Liver (tissue), 9 donors: ENCODE data around the gene ARMC2. TPM values are rescaled to one million over a fixed set of nuclear protein-coding genes. Genes with fewer than 3 reads are reported as not detected.

Experiments
- DNase-seq: peaks from one replicate; pipeline ENCODE4 v3.0.0-alpha.2; 2017; ENCODE audit warnings: low spot score
- H3K27ac ChIP-seq, 2 donors: one replicate each; pipeline ENCODE4 v1.7.0; 2013; ENCODE audit warnings: inconsistent platforms in 2 of 2, low read length in 2 of 2, control low read depth in 1 of 2, low read depth in 1 of 2, mild to moderate bottlenecking in 1 of 2
- H3K27me3 ChIP-seq, 4 donors: one replicate each; pipeline versions ENCODE4 v1.6.1 to v1.7.0; 2013; ENCODE audit warnings: low read length in 3 of 4, inconsistent platforms in 1 of 4, mild to moderate bottlenecking in 1 of 4, moderate library complexity in 1 of 4; ENCODE audit not compliant: control insufficient read depth in 4 of 4, insufficient read depth in 4 of 4
- H3K36me3 ChIP-seq, 4 donors: one replicate each; pipeline versions ENCODE4 v1.6.1 to v1.7.0; 2013; ENCODE audit warnings: low read length in 3 of 4, mild to moderate bottlenecking in 3 of 4, low read depth in 1 of 4, moderate library complexity in 1 of 4; ENCODE audit not compliant: control insufficient read depth in 4 of 4, insufficient read depth in 3 of 4
- H3K4me1 ChIP-seq, 4 donors: one replicate each; pipeline versions ENCODE4 v1.6.1 to v1.7.0; 2013; ENCODE audit warnings: low read length in 3 of 4, mild to moderate bottlenecking in 3 of 4, moderate library complexity in 1 of 4; ENCODE audit not compliant: control insufficient read depth in 4 of 4, insufficient read depth in 4 of 4
- H3K4me3 ChIP-seq, 3 donors: one replicate each; pipeline versions ENCODE4 v1.6.1 to v1.7.0; 2013; ENCODE audit warnings: low read length in 3 of 3, control low read depth in 1 of 3, low read depth in 1 of 3, mild to moderate bottlenecking in 1 of 3
- H3K9ac ChIP-seq, 2 donors: one replicate each; pipeline ENCODE4 v1.7.0; 2013; ENCODE audit warnings: low read length in 2 of 2, mild to moderate bottlenecking in 2 of 2, moderate library complexity in 2 of 2, control low read depth in 1 of 2, low read depth in 1 of 2
- H3K9me3 ChIP-seq, 4 donors: one replicate each; pipeline versions ENCODE4 v1.6.1 to v1.7.0; 2013; ENCODE audit warnings: low read length in 3 of 4; ENCODE audit not compliant: control insufficient read depth in 4 of 4
- ATF3 ChIP-seq: IDR thresholded peaks from 2 replicates; pipeline ENCODE4 v1.6.1; 2016; ENCODE audit warnings: antibody characterized with exemption
- CTCF ChIP-seq: fragments of 150-350 bp; IDR thresholded peaks from 2 replicates; pipeline ENCODE4 v1.5.1; 2017; ENCODE audit warnings: improper control_type of control experiment, low read depth, low read length; ENCODE audit not compliant: missing input control
- FOXA1 ChIP-seq: IDR thresholded peaks from 2 replicates; pipeline ENCODE4 v1.6.1; 2016; ENCODE audit warnings: antibody characterized with exemption
- FOXA2 ChIP-seq: IDR thresholded peaks from 2 replicates; pipeline ENCODE4 v1.6.1; 2016; ENCODE audit warnings: antibody characterized with exemption
- GABPA ChIP-seq, 2 donors: IDR thresholded peaks in 1 of 2; conservative IDR thresholded peaks in 1 of 2; 2 replicates each; pipeline ENCODE4 v1.6.1; 2016; ENCODE audit warnings: antibody characterized with exemption in 2 of 2, mild to moderate bottlenecking in 1 of 2, moderate library complexity in 1 of 2
- HNF4A ChIP-seq, 2 donors: conservative IDR thresholded peaks; 2 replicates each; pipeline ENCODE4 v1.6.1; 2016; ENCODE audit warnings: antibody characterized with exemption in 2 of 2, mild to moderate bottlenecking in 2 of 2
- HNF4G ChIP-seq: IDR thresholded peaks from 2 replicates; pipeline ENCODE4 v1.6.1; 2016; ENCODE audit warnings: antibody characterized with exemption
- JUND ChIP-seq, 2 donors: IDR thresholded peaks; 2 replicates each; pipeline ENCODE4 v1.6.1; 2016; ENCODE audit warnings: antibody characterized with exemption in 2 of 2
- MAX ChIP-seq: IDR thresholded peaks from 2 replicates; pipeline ENCODE4 v1.6.1; 2016; ENCODE audit warnings: antibody characterized with exemption
- NR2F2 ChIP-seq: IDR thresholded peaks from 2 replicates; pipeline ENCODE4 v1.6.1; 2016; ENCODE audit warnings: antibody characterized with exemption
- RAD21 ChIP-seq, 2 donors: IDR thresholded peaks; 2 replicates each; pipeline ENCODE4 v1.6.1; 2016; ENCODE audit warnings: antibody characterized with exemption in 2 of 2, mild to moderate bottlenecking in 2 of 2
- REST ChIP-seq: IDR thresholded peaks from 2 replicates; pipeline ENCODE4 v1.6.1; 2016; ENCODE audit warnings: antibody characterized with exemption, mild to moderate bottlenecking
- RXRA ChIP-seq, 2 donors: IDR thresholded peaks; 2 replicates each; pipeline ENCODE4 v1.6.1; 2017 to 2018; ENCODE audit warnings: antibody characterized with exemption in 2 of 2, mild to moderate bottlenecking in 1 of 2
- SP1 ChIP-seq: IDR thresholded peaks from 2 replicates; pipeline ENCODE4 v1.6.1; 2018; ENCODE audit warnings: antibody characterized with exemption, mild to moderate bottlenecking
- TAF1 ChIP-seq: conservative IDR thresholded peaks from 2 replicates; pipeline ENCODE4 v1.6.1; 2016; ENCODE audit warnings: antibody characterized with exemption, mild to moderate bottlenecking
- YY1 ChIP-seq: IDR thresholded peaks from 2 replicates; pipeline ENCODE4 v1.6.1; 2016; ENCODE audit warnings: antibody characterized with exemption, mild to moderate bottlenecking
- ZBTB33 ChIP-seq: IDR thresholded peaks from 2 replicates; pipeline ENCODE4 v1.6.1; 2016; ENCODE audit warnings: antibody characterized with exemption
- WGBS: extraction: QIAGEN DNeasy Blood & Tissue Kit; methylation state at CpG from one replicate; pipeline ENCODE4 v1.1.7; 2013; 5-methylcytosine and 5-hydroxymethylcytosine counted together
- polyA plus RNA-seq, 2 donors: library from polyadenylated mRNA; stranded (reverse) in 1 of 2; unstranded in 1 of 2; fragments of 200-250 nt in 1 of 2; fragments of >200 nt in 1 of 2; fragmentation: Nextera tagmentation in 1 of 2; extraction: Ambion mirVana in 1 of 2; gene quantifications; one replicate each; pipeline versions ENCODE4 v1.2.1 to v1.2.3, GENCODE V29; 2013 to 2015
- total RNA-seq, 2 donors: library from RNA; depleted of rRNA; stranded (reverse); fragments of >200 nt; gene quantifications; one replicate each; pipeline ENCODE4 v1.2.3, GENCODE V29; 2014
- donor health status: healthy.
- donor health status: healthy.
- donor health status: healthy.
- donor health status: healthy.
- donor health status: healthy.

Gene ARMC2
- total and polyA plus RNA-seq, 4 donors: 0.24 to 1.5 (median 0.73) TPM

GRCh38 chr6:108851756-108852155 is 3.5 kb downstream of the ARMC2 start:
- WGBS: 94% methylated on average over 1 of the region's 1 CpG
- TF ChIP-seq MAX: no peak
- no peak for TF ChIP-seq FOXA1
- no peak for TF ChIP-seq TAF1
- no peak for TF ChIP-seq YY1
- no peak for TF ChIP-seq REST
- no peak for TF ChIP-seq NR2F2
- no peak for TF ChIP-seq GABPA (IDR thresholded peaks at IDR 0.05 in 1 of 2, conservative IDR thresholded peaks at IDR 0.05 in 1 of 2)
- TF ChIP-seq ZBTB33: no peak
- TF ChIP-seq HNF4A (conservative IDR thresholded peaks at IDR 0.05): no peak
- TF ChIP-seq SP1: no peak
- TF ChIP-seq HNF4G: no peak
- TF ChIP-seq JUND (IDR thresholded peaks at IDR 0.05): no peak
- Histone ChIP-seq H3K36me3 (peaks cover 0 to 12% (median 4%) of the 10 kb centered on the region in 4 donors), H3K4me1 (peaks cover 5 to 24% (median 12%) of the 10 kb centered on the region in 4 donors), H3K9ac (no peak overlapping the region), H3K4me3 (no peak overlapping the region), H3K27ac (no peak overlapping the region), H3K9me3 (peaks cover 0 to 3% (median 0%) of the 10 kb centered on the region in 4 donors), H3K27me3 (no peaks in the 10 kb centered on the region)
- no peak for DNase-seq

- H3K9me3 ChIP-seq: peaks cover 0 to 3% (median 1%) of the 10 kb centered on the region in 4 donors
- TF ChIP-seq TAF1: no peak
- TF ChIP-seq SP1: no peak
- TF ChIP-seq ZBTB33: no peak
- TF ChIP-seq HNF4A (conservative IDR thresholded peaks at IDR 0.05): no peak
- TF ChIP-seq ATF3: no peak
- TF ChIP-seq RXRA (IDR thresholded peaks at IDR 0.05): no peak
- no peak for TF ChIP-seq FOXA1
- no peak for TF ChIP-seq GABPA (IDR thresholded peaks at IDR 0.05 in 1 of 2, conservative IDR thresholded peaks at IDR 0.05 in 1 of 2)
- TF ChIP-seq FOXA2: no peak
- no peak for TF ChIP-seq HNF4G
- no peak for TF ChIP-seq YY1
- no peak for TF ChIP-seq REST
- TF ChIP-seq MAX: no peak
- TF ChIP-seq JUND (IDR thresholded peaks at IDR 0.05): no peak
- no peak for TF ChIP-seq CTCF
- no peak for TF ChIP-seq RAD21 (IDR thresholded peaks at IDR 0.05)
- DNase-seq: no peak
- H3K4me3 ChIP-seq: no peak overlapping the region
- H3K36me3 ChIP-seq: peaks cover 0 to 12% (median 7%) of the 10 kb centered on the region in 4 donors
- H3K27me3 ChIP-seq: no peaks in the 10 kb centered on the region
- no peak overlapping the region for H3K27ac ChIP-seq
- H3K4me1 ChIP-seq: peaks cover 5 to 19% (median 9%) of the 10 kb centered on the region in 4 donors
- no peak overlapping the region for H3K9ac ChIP-seq
Observed at GRCh38 chr6:108853077-108853476, 4.9 kb downstream of the ARMC2 start.
